Neural crest cell (in vitro differentiated cells): ENCODE results near the gene ECE1. TPM values are rescaled to one million over a fixed set of nuclear protein-coding genes. Genes with fewer than 3 reads are reported as not detected.

ENCODE experiments used
- DNase-seq: peaks from one replicate; pipeline ENCODE4 v3.0.0; 2021; ENCODE audit warnings: low read depth, mixed read lengths, low spot score
- H3K27ac Mint-ChIP-seq: one replicate; pipeline ENCODE4 v1.8.0; 2021; ENCODE audit warnings: mild to moderate bottlenecking, mixed read lengths; ENCODE audit not compliant: unreplicated experiment
- H3K27me3 Mint-ChIP-seq: 2 replicates; pipeline ENCODE4 v1.8.0; 2021; ENCODE audit warnings: low read depth, mild to moderate bottlenecking, mixed read lengths
- H3K36me3 Mint-ChIP-seq: 2 replicates; pipeline ENCODE4 v1.8.0; 2021; ENCODE audit warnings: low read depth, mild to moderate bottlenecking, mixed read lengths
- H3K4me1 Mint-ChIP-seq: 2 replicates; pipeline ENCODE4 v1.8.0; 2021; ENCODE audit warnings: mixed read lengths
- H3K4me3 Mint-ChIP-seq: one replicate; pipeline ENCODE4 v1.8.0; 2021; ENCODE audit warnings: mild to moderate bottlenecking, mixed read lengths
- H3K9me3 Mint-ChIP-seq: 2 replicates; pipeline ENCODE4 v1.8.0; 2021; ENCODE audit warnings: mixed read lengths
- CTCF ChIP-seq: fragments of 200-600 bp; sonication (generic); conservative IDR thresholded peaks from 2 replicates; pipeline ENCODE4 v1.5.0; 2021; ENCODE audit warnings: antibody characterized with exemption, mild to moderate bottlenecking
- total RNA-seq: library from RNA; stranded (reverse); gene quantifications from 2 replicates; pipeline ENCODE4 v1.2.1, GENCODE V29; 2021

Gene ECE1
- total RNA-seq, 1 donor from 2014 or later = 40.3 TPM

- no peaks in the 10 kb centered on the region for H3K27me3 Mint-ChIP-seq
- H3K4me1 Mint-ChIP-seq = peaks cover 23% of the 10 kb centered on the region
- no peak for DNase-seq
- H3K9me3 Mint-ChIP-seq = no peaks in the 10 kb centered on the region
- TF ChIP-seq CTCF = no peak
- no peak overlapping the region for H3K4me3 Mint-ChIP-seq
- peak overlapping the region; percentile 94 for H3K27ac Mint-ChIP-seq
- H3K36me3 Mint-ChIP-seq = peaks cover 3% of the 10 kb centered on the region
These were observed 49.6 kb downstream of the ECE1 start for GRCh38 chr1:21240706-21241105.

DNA sequence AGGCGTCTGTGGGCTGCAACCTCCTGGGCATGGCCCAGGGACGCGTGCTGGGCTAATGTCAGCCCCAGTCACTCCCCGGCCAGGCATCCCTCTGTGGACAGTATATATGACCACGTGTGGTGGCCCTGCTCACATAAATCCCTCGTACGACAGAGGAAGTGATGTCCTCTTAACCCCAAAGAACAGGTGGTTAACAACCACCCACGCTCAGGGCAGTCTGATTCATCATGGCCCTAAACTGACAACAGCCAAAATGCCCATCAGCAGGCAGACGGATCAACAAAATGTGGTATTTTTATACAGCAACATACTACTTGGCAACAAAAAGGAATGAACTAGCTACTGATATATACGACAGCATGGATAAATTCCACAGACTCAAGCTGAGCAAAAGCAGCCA, 51.0 kb downstream of the ECE1 start:
- no peak for TF ChIP-seq CTCF

GRCh38 chr1:21238141-21238800, 52.0 kb downstream of the ECE1 start:
- Mint-ChIP-seq H3K4me1 (peaks cover 23% of the 10 kb centered on the region), H3K27me3 (no peaks in the 10 kb centered on the region), H3K27ac (peak overlapping the region; percentile 39), H3K9me3 (no peaks in the 10 kb centered on the region), H3K36me3 (no peaks in the 10 kb centered on the region), H3K4me3 (no peak overlapping the region)
- TF ChIP-seq CTCF = no peak
- DNase-seq = no peak

More for the DNA sequence above, 51.0 kb downstream of the ECE1 start:
- Mint-ChIP-seq H3K27ac (no peak overlapping the region), H3K27me3 (no peaks in the 10 kb centered on the region), H3K4me3 (no peak overlapping the region), H3K36me3 (no peaks in the 10 kb centered on the region), H3K4me1 (peaks cover 23% of the 10 kb centered on the region), H3K9me3 (no peaks in the 10 kb centered on the region)
- DNase-seq = no peak

DNA sequence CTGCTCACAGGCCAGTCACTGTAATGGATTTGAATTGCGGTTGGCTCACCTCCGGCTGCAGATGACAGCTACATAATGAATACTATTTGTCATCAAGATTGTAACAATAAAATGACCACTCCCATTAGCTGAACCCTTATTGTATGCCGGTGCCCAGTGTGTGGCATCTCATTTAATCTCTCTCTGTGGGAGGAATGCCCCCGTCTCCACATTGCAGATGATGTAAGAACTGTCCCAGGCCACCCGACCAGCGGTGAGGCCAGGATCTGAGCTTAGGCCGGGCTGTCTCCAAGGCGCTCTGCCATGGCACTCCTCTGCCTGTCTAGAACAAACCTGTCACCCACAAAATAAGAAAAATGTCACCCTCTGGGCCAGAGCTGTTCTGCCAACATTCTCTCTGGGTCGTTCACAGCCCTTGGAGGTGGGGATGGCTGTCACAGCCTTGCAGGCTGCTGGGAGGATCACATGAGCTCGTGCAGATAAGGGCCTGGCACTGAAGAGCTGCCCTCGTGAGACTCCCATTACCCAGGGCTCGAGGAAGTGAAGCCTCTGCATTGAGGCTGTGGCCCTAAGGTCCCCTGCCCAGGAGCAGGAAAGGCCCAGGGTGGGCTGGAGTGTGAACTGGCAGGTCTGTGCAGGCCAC, 52.7 kb downstream of the ECE1 start:
- no peak for DNase-seq
- no peak for TF ChIP-seq CTCF
- no peaks in the 10 kb centered on the region for H3K9me3 Mint-ChIP-seq
- peak overlapping the region; percentile 39 for H3K27ac Mint-ChIP-seq
- H3K4me3 Mint-ChIP-seq = no peak overlapping the region
- H3K36me3 Mint-ChIP-seq = no peaks in the 10 kb centered on the region
- peaks cover 23% of the 10 kb centered on the region for H3K4me1 Mint-ChIP-seq
- H3K27me3 Mint-ChIP-seq = no peaks in the 10 kb centered on the region

DNA sequence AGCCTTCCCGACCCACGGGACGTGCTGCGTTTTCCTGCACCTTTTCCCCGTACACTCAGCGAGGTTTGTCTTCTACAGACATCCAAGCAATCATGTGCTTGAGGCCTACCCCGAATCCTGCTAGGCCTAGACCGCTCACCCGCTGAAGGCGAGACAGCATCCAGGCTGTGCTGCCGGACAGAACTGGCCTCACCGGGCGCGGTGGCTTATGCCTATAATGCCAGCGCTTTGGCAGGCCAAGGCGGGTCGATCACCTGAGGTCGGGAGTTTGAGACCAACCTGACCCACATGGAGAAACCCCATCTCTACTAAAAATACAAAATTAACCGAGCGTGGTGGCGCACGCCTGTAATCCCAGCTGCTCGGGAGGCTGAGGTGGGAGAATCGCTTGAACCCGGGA, 54.1 kb downstream of the ECE1 start:
- no peak for DNase-seq
- H3K4me1 Mint-ChIP-seq = peaks cover 27% of the 10 kb centered on the region
- no peaks in the 10 kb centered on the region for H3K27me3 Mint-ChIP-seq
- TF ChIP-seq CTCF = no peak
- no peak overlapping the region for H3K4me3 Mint-ChIP-seq
- H3K36me3 Mint-ChIP-seq = no peaks in the 10 kb centered on the region
- H3K27ac Mint-ChIP-seq = peak overlapping the region; percentile 35
- no peaks in the 10 kb centered on the region for H3K9me3 Mint-ChIP-seq
